GM18861 (cell line): ENCODE data around the gene OR13C8.
"Not testable (repeated sequence)": the region's sequence is repeated elsewhere in the genome, so short reads cannot be mapped to it uniquely, and the experiment has no call there.

Experiments used
- ATAC-seq: cut with Tn5 transposase; IDR thresholded peaks from one replicate; pipeline ENCODE4 v1.9.1; 2021; ENCODE audit not compliant: unreplicated experiment

Gene OR13C8, protein sequence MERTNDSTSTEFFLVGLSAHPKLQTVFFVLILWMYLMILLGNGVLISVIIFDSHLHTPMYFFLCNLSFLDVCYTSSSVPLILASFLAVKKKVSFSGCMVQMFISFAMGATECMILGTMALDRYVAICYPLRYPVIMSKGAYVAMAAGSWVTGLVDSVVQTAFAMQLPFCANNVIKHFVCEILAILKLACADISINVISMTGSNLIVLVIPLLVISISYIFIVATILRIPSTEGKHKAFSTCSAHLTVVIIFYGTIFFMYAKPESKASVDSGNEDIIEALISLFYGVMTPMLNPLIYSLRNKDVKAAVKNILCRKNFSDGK

GRCh38 chr9:104568868-104569267 is at the start of gene OR13C8:
Gene OR13C8, plus strand, starts transcription at chr9:104569168. Its CDS starts 0 bp downstream, at chr9:104569168.
- ATAC-seq, result no peak

- ATAC-seq, result not testable (repeated sequence)
These were observed 48.7 kb upstream of the OR13C8 start for GRCh38 chr9:104520241-104520640.

DNA sequence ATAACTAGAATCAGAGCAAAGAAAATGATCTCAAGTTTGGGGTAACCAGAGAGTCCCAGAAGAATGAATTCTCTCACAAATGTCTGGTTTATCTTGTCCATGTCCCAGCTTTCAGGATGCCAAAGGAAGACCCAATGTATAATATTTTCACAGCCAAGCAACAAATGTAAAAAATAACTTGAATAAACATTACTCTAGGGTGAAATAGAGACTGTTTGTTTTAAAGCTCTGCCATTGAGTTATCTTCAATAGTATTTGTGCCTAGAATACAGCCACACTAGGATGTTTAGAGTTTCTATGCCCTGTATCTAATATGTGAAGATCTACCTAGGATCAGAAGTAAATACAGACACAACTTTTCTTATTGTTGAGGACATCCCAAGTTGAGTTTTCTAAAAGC is 41.9 kb upstream of the OR13C8 start, which contains the start of gene OR13C4:
TSS of gene OR13C4 (minus strand) at position 101 of the 400 bp plus-strand sequence. CDS start at position 101, 0 bp downstream.
- ATAC-seq, result no peak

- no peak for ATAC-seq
These were observed 32.2 kb upstream of the OR13C8 start, which contains the start of gene OR13C3 for GRCh38 chr9:104536756-104537155. Gene OR13C3, minus strand, starts transcription at chr9:104536856. Its CDS starts 133 bp downstream, at chr9:104536723.

DNA sequence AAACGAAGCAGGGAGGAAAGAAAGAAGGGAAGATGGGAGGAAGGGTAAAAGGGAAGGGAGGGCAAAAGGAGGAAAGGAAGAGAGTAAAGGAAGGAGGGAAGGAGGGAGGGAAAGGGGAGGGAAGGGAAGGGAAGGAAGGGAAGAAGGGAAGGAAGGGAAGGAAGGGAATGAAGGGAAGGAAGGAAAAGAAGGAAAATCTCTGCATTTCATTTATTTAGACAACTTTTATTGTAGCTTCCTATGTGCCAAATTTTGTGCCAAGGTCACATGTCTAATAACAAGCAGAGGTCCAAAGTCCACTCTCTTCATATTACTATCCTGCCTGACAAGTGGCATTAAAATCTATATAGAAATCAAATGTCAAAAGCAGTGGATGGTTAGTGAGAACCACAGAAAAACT is 29.7 kb upstream of the OR13C8 start:
- no peak for ATAC-seq

GRCh38 chr9:104544644-104545043 is 24.3 kb upstream of the OR13C8 start:
- ATAC-seq, result no peak

- no peak for ATAC-seq
These were observed 15.7 kb upstream of the OR13C8 start for GRCh38 chr9:104553261-104553660.

GRCh38 chr9:104555521-104555920 is 13.4 kb upstream of the OR13C8 start:
- ATAC-seq, result no peak

GRCh38 chr9:104556830-104557634 is 11.9 kb upstream of the OR13C8 start:
- ATAC-seq, result no peak

GRCh38 chr9:104564358-104564757 is 4.6 kb upstream of the OR13C8 start:
- no peak for ATAC-seq

DNA sequence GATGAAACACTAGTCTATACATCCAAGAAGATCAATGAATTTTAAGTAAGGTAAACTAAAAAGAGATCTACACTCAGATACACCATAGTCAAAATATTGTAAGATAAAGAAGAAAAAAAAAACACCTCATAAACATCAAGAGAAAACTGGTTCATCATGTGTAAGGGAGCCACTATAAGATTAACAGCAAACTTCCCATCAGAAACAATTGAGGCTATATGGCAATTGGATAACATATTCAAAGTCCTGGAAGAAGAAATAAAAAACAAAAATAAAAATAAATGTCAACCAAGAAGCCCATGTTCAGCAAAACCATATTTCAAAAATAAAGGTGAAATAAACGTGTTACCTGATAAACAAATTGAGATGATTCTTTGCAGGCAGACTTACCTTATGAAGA is 3.6 kb downstream of the OR13C8 start:
- ATAC-seq, result no peak

- no peak for ATAC-seq
These were observed 6.5 kb downstream of the OR13C8 start for GRCh38 chr9:104575456-104575855.

- no peak for ATAC-seq
These were observed 8.3 kb downstream of the OR13C8 start for GRCh38 chr9:104577263-104577662.

- ATAC-seq, result no peak
These were observed 11.6 kb downstream of the OR13C8 start for GRCh38 chr9:104580562-104580961.

GRCh38 chr9:104586496-104587180 is 17.7 kb downstream of the OR13C8 start:
- no peak for ATAC-seq

DNA sequence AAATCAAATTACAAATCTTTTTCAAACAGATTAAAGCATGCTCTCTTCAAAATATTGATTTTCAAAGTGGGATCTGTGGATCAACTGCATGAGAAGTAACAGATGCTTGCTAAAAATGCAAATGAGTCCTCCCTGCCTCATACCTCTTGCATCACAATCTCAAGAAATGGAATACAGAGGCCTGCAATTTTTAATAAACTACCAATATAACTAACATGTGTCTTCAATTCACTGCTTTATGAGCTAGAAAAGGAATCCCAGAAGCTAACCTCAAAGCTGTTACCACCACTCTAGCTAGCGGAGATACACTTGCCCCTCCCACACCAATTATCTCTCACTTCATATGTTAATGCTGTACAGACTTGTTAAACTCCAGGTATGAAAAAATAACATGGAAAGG is 20.7 kb downstream of the OR13C8 start:
- no peak for ATAC-seq

DNA sequence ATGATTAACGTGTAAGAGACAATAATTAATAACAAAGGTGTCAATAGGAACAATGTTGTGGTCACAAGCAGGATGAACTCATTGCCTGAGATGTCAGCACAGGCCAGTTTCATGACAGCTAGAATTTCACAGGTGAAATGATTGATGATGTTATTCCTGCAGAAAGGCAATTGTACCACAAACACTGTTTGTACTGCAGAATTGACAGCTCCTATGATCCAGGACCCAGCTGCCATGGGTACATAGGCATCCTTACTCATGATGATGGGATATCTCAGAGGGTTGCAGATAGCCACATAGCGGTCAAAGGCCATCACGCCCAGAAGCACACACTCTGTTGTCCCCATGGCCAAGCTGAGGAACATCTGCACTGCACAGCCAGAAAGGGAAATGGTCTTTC is 29.8 kb downstream of the OR13C8 start:
- ATAC-seq, result not testable (repeated sequence)

GRCh38 chr9:104599313-104599712 is 30.3 kb downstream of the OR13C8 start, which contains the start of gene OR13C5:
Gene OR13C5, minus strand, starts transcription at chr9:104599413. Its CDS starts 0 bp downstream, at chr9:104599413.
- not testable (repeated sequence) for ATAC-seq

- ATAC-seq, result no peak
These were observed 35.8 kb downstream of the OR13C8 start for GRCh38 chr9:104604801-104605200.

DNA sequence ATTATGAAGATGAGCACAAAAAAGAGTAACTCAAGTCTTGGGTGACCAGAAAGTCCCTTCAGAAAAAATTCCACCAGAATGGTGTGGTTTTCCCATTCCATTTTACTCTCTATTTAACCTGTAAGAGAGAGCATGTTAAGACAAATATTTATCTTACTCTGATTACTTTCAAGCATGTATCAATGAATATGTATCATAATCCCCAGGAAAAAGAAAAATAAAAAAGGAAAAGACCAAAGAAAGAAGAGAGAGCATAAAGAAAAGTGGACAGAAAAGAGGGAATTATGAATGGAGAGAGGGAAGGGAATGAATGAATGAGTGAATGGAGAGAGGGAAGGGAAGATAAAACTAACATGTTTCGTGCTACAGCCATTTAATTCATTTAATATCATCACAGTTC is 36.6 kb downstream of the OR13C8 start, which contains the start of gene OR13C2:
TSS of gene OR13C2 (minus strand) at position 101 of the 400 bp plus-strand sequence. CDS start at position 101, 0 bp downstream.
- ATAC-seq, result not testable (repeated sequence)

GRCh38 chr9:104606152-104606551 is 37.2 kb downstream of the OR13C8 start:
- ATAC-seq, result no peak
